SU-DHL-6 (cell line): ENCODE data around the gene VPS13D.

Experiments used
- H2AFZ ChIP-seq: fragments of 200-600 bp; sonication (generic); 2 replicates; pipeline ENCODE4 v1.6.1; 2014; ENCODE audit warnings: low read depth, mild to moderate bottlenecking, moderate library complexity, mixed read lengths, antibody characterized with exemption, low read length; ENCODE audit not compliant: severe bottlenecking
- H3F3A ChIP-seq: fragments of 200-600 bp; shearing (Covaris generic); 2 replicates; pipeline ENCODE4 v1.6.0; 2016; ENCODE audit warnings: antibody characterized with exemption, mild to moderate bottlenecking; ENCODE audit not compliant: insufficient read depth
- H3K27ac ChIP-seq: fragments of 200-600 bp; sonication (generic); 2 replicates; pipeline ENCODE4 v1.5.1; 2016; ENCODE audit warnings: low read depth, mild to moderate bottlenecking, low read length, moderate library complexity, mixed read lengths
- H3K27me3 ChIP-seq: fragments of 200-600 bp; sonication (generic), shearing (Covaris generic); 2 replicates; pipeline ENCODE4 v1.6.0; 2014; ENCODE audit warnings: mild to moderate bottlenecking, low read length
- H3K36me3 ChIP-seq: fragments of 200-600 bp; sonication (generic); 2 replicates; pipeline ENCODE4 v1.6.1; 2014; ENCODE audit warnings: mild to moderate bottlenecking, low read length, mixed read lengths
- H3K4me2 ChIP-seq: fragments of 300-600, 200-600 bp; shearing (Covaris generic), sonication (generic); 2 replicates; pipeline ENCODE4 v1.6.0; 2014; ENCODE audit warnings: low read length, low read depth, mild to moderate bottlenecking; ENCODE audit not compliant: poor library complexity, severe bottlenecking
- H3K4me3 ChIP-seq: fragments of 200-600 bp; sonication (generic); 2 replicates; pipeline ENCODE4 v1.5.1; 2014; ENCODE audit warnings: antibody characterized with exemption, low read length, mild to moderate bottlenecking, mixed read lengths; ENCODE audit not compliant: insufficient read depth, poor library complexity, severe bottlenecking
- H3K79me2 ChIP-seq: fragments of 200-600 bp; sonication (generic); 2 replicates; pipeline ENCODE4 v1.6.1; 2014; ENCODE audit warnings: mild to moderate bottlenecking, low read length, moderate library complexity; ENCODE audit not compliant: insufficient read depth
- H3K9ac ChIP-seq: fragments of 200-600 bp; sonication (generic); 2 replicates; pipeline ENCODE4 v1.7.0; 2014; ENCODE audit warnings: mild to moderate bottlenecking, low read length
- H3K9me2 ChIP-seq: fragments of 200-600 bp; sonication (generic); replicated peaks from 2 replicates; pipeline ENCODE4 v1.6.1; 2014; ENCODE audit warnings: low read length; ENCODE audit not compliant: insufficient read depth
- H3K9me3 ChIP-seq: fragments of 200-600 bp; sonication (generic); 2 replicates; pipeline ENCODE4 v1.6.1; 2014; ENCODE audit warnings: low read length, mixed read lengths; ENCODE audit not compliant: insufficient read depth
- H4K20me1 ChIP-seq: fragments of 200-600 bp; sonication (generic); 2 replicates; pipeline ENCODE4 v1.6.1; 2014; ENCODE audit warnings: low read depth, mild to moderate bottlenecking, antibody characterized with exemption, low read length, moderate library complexity, mixed read lengths
- CTCF ChIP-seq: fragments of 200-600 bp; sonication (generic); IDR thresholded peaks from one replicate; pipeline ENCODE4 v1.5.1; 2017; ENCODE audit warnings: antibody characterized with exemption, mild to moderate bottlenecking, low read length, moderate library complexity; ENCODE audit not compliant: insufficient read depth, poor library complexity, severe bottlenecking
- EZH2phosphoT487 ChIP-seq: fragments of 200-600 bp; sonication (generic), shearing (Covaris generic); conservative IDR thresholded peaks from 2 replicates; pipeline ENCODE4 v1.6.1; 2018; ENCODE audit warnings: mild to moderate bottlenecking, antibody characterized with exemption, low read length, moderate library complexity, mixed read lengths

VPS13D gene

GRCh38 chr1:12556957-12557935 lies 327.4 kb downstream of the VPS13D start:
- no peaks in the 10 kb centered on the region for H3K9me2 ChIP-seq
- H3K9me3 ChIP-seq, result no peaks in the 10 kb centered on the region
- H3K9ac ChIP-seq, result no peak overlapping the region
- H2AFZ ChIP-seq, result no peak overlapping the region
- H3K4me2 ChIP-seq, result no peak overlapping the region
- H3K36me3 ChIP-seq, result no peaks in the 10 kb centered on the region
- no peaks in the 10 kb centered on the region for H3K79me2 ChIP-seq
- H3K4me3 ChIP-seq, result no peak overlapping the region
- H3K27me3 ChIP-seq, result no peaks in the 10 kb centered on the region
- H3F3A ChIP-seq, result no peaks in the 10 kb centered on the region
- TF ChIP-seq EZH2phosphoT487, result no peak
- no peak for TF ChIP-seq CTCF
- H4K20me1 ChIP-seq, result no peaks in the 10 kb centered on the region
- H3K27ac ChIP-seq, result no peak overlapping the region

- H3K9ac ChIP-seq, result no peak overlapping the region
- no peaks in the 10 kb centered on the region for H3K9me2 ChIP-seq
- H3K27me3 ChIP-seq, result no peaks in the 10 kb centered on the region
- no peak overlapping the region for H3K4me3 ChIP-seq
- TF ChIP-seq CTCF (no peak), EZH2phosphoT487 (no peak)
- no peak overlapping the region for H3K4me2 ChIP-seq
- no peak overlapping the region for H3K27ac ChIP-seq
- no peak overlapping the region for H2AFZ ChIP-seq
- no peaks in the 10 kb centered on the region for H4K20me1 ChIP-seq
- H3F3A ChIP-seq, result no peaks in the 10 kb centered on the region
- H3K79me2 ChIP-seq, result no peaks in the 10 kb centered on the region
- no peaks in the 10 kb centered on the region for H3K36me3 ChIP-seq
- H3K9me3 ChIP-seq, result no peaks in the 10 kb centered on the region
These were observed 331.3 kb downstream of the VPS13D start for GRCh38 chr1:12561121-12561520.
